ENCODE measurements around the gene PHACTR1.

Gene PHACTR1

GRCh38 chr6:12841619-12842018, 125.1 kb downstream of the PHACTR1 start:
- H3K4me3 ChIP-seq (ENCODE audit: insufficient read depth, low read depth, low read length) = no peak overlapping the region
- no peaks in the 10 kb centered on the region for H3K9me3 ChIP-seq (ENCODE audit: control insufficient read depth, low read length)
- H3K36me3 ChIP-seq (ENCODE audit: control insufficient read depth, insufficient read depth, low read length) = no peaks in the 10 kb centered on the region
- H3K27me3 ChIP-seq (ENCODE audit: control insufficient read depth, insufficient read depth, low read length, poor library complexity, severe bottlenecking) = no peaks in the 10 kb centered on the region
- no peak overlapping the region for H3K27ac ChIP-seq (ENCODE audit: insufficient read depth, low read depth, low read length, poor library complexity, severe bottlenecking)
- no peaks in the 10 kb centered on the region for H3K4me1 ChIP-seq (ENCODE audit: control insufficient read depth, insufficient read depth, low read length)
- 92 to 100% methylated on average over 1 of the region's 1 CpG for WGBS, 2 experiments

- Histone ChIP-seq H3K9me3 (ENCODE audit: control insufficient read depth, low read length) (no peaks in the 10 kb centered on the region), H3K36me3 (ENCODE audit: control insufficient read depth, insufficient read depth, low read length) (no peaks in the 10 kb centered on the region), H3K27ac (ENCODE audit: insufficient read depth, low read depth, low read length, poor library complexity, severe bottlenecking) (no peak overlapping the region), H3K27me3 (ENCODE audit: control insufficient read depth, insufficient read depth, low read length, poor library complexity, severe bottlenecking) (no peaks in the 10 kb centered on the region), H3K4me3 (ENCODE audit: insufficient read depth, low read depth, low read length) (no peak overlapping the region), H3K4me1 (ENCODE audit: control insufficient read depth, insufficient read depth, low read length) (no peaks in the 10 kb centered on the region)
Observed at GRCh38 chr6:12842114-12842513, 125.5 kb downstream of the PHACTR1 start.

- Histone ChIP-seq H3K27ac (ENCODE audit: insufficient read depth, low read depth, low read length, poor library complexity, severe bottlenecking) (no peak overlapping the region), H3K9me3 (ENCODE audit: control insufficient read depth, low read length) (no peaks in the 10 kb centered on the region), H3K4me3 (ENCODE audit: insufficient read depth, low read depth, low read length) (no peak overlapping the region), H3K36me3 (ENCODE audit: control insufficient read depth, insufficient read depth, low read length) (no peaks in the 10 kb centered on the region), H3K27me3 (ENCODE audit: control insufficient read depth, insufficient read depth, low read length, poor library complexity, severe bottlenecking) (no peaks in the 10 kb centered on the region), H3K4me1 (ENCODE audit: control insufficient read depth, insufficient read depth, low read length) (no peaks in the 10 kb centered on the region)
- WGBS, 2 experiments = 100% methylated on average over 1 to 2 of the region's 2 CpGs
Observed at GRCh38 chr6:12842658-12843057, 126.1 kb downstream of the PHACTR1 start.

GRCh38 chr6:12844284-12845223, 128.0 kb downstream of the PHACTR1 start:
- 87% methylated on average over 11 of the region's 11 CpGs for WGBS, 2 experiments
- Histone ChIP-seq H3K9me3 (ENCODE audit: control insufficient read depth, low read length) (no peaks in the 10 kb centered on the region), H3K27ac (ENCODE audit: insufficient read depth, low read depth, low read length, poor library complexity, severe bottlenecking) (no peak overlapping the region), H3K36me3 (ENCODE audit: control insufficient read depth, insufficient read depth, low read length) (no peaks in the 10 kb centered on the region), H3K27me3 (ENCODE audit: control insufficient read depth, insufficient read depth, low read length, poor library complexity, severe bottlenecking) (no peaks in the 10 kb centered on the region), H3K4me3 (ENCODE audit: insufficient read depth, low read depth, low read length) (no peak overlapping the region), H3K4me1 (ENCODE audit: control insufficient read depth, insufficient read depth, low read length) (peaks cover 6% of the 10 kb centered on the region)

GRCh38 chr6:12845224-12846004, 128.8 kb downstream of the PHACTR1 start:
- Histone ChIP-seq H3K4me1 (ENCODE audit: control insufficient read depth, insufficient read depth, low read length) (peaks cover 6% of the 10 kb centered on the region), H3K27me3 (ENCODE audit: control insufficient read depth, insufficient read depth, low read length, poor library complexity, severe bottlenecking) (no peaks in the 10 kb centered on the region), H3K27ac (ENCODE audit: insufficient read depth, low read depth, low read length, poor library complexity, severe bottlenecking) (no peak overlapping the region), H3K9me3 (ENCODE audit: control insufficient read depth, low read length) (no peaks in the 10 kb centered on the region), H3K36me3 (ENCODE audit: control insufficient read depth, insufficient read depth, low read length) (no peaks in the 10 kb centered on the region), H3K4me3 (ENCODE audit: insufficient read depth, low read depth, low read length) (no peak overlapping the region)
- 83 to 86% methylated on average over 8 to 10 of the region's 10 CpGs for WGBS, 2 experiments

- H3K36me3 ChIP-seq (ENCODE audit: control insufficient read depth, insufficient read depth, low read length) = no peaks in the 10 kb centered on the region
- no peak overlapping the region for H3K27ac ChIP-seq (ENCODE audit: insufficient read depth, low read depth, low read length, poor library complexity, severe bottlenecking)
- 75 to 77% methylated on average over 12 of the region's 13 CpGs for WGBS, 2 experiments
- no peaks in the 10 kb centered on the region for H3K9me3 ChIP-seq (ENCODE audit: control insufficient read depth, low read length)
- no peak overlapping the region for H3K4me3 ChIP-seq (ENCODE audit: insufficient read depth, low read depth, low read length)
- H3K4me1 ChIP-seq (ENCODE audit: control insufficient read depth, insufficient read depth, low read length) = peaks cover 6% of the 10 kb centered on the region
- H3K27me3 ChIP-seq (ENCODE audit: control insufficient read depth, insufficient read depth, low read length, poor library complexity, severe bottlenecking) = no peaks in the 10 kb centered on the region
Observed at GRCh38 chr6:12848964-12849808, 132.6 kb downstream of the PHACTR1 start.

- H3K9me3 ChIP-seq (ENCODE audit: control insufficient read depth, low read length) = no peaks in the 10 kb centered on the region
- WGBS, 2 experiments = 92% methylated on average over 1 of the region's 1 CpG
- H3K4me3 ChIP-seq (ENCODE audit: insufficient read depth, low read depth, low read length) = no peak overlapping the region
- no peaks in the 10 kb centered on the region for H3K36me3 ChIP-seq (ENCODE audit: control insufficient read depth, insufficient read depth, low read length)
- peaks cover 6% of the 10 kb centered on the region for H3K4me1 ChIP-seq (ENCODE audit: control insufficient read depth, insufficient read depth, low read length)
- H3K27me3 ChIP-seq (ENCODE audit: control insufficient read depth, insufficient read depth, low read length, poor library complexity, severe bottlenecking) = no peaks in the 10 kb centered on the region
- no peak overlapping the region for H3K27ac ChIP-seq (ENCODE audit: insufficient read depth, low read depth, low read length, poor library complexity, severe bottlenecking)
Observed at GRCh38 chr6:12849809-12850198, 133.2 kb downstream of the PHACTR1 start.

GRCh38 chr6:12851123-12851695, 134.6 kb downstream of the PHACTR1 start:
- H3K36me3 ChIP-seq (ENCODE audit: control insufficient read depth, insufficient read depth, low read length) = no peaks in the 10 kb centered on the region
- no peak overlapping the region for H3K27ac ChIP-seq (ENCODE audit: insufficient read depth, low read depth, low read length, poor library complexity, severe bottlenecking)
- no peaks in the 10 kb centered on the region for H3K9me3 ChIP-seq (ENCODE audit: control insufficient read depth, low read length)
- H3K27me3 ChIP-seq (ENCODE audit: control insufficient read depth, insufficient read depth, low read length, poor library complexity, severe bottlenecking) = no peaks in the 10 kb centered on the region
- H3K4me1 ChIP-seq (ENCODE audit: control insufficient read depth, insufficient read depth, low read length) = peaks cover 6% of the 10 kb centered on the region
- 88 to 97% methylated on average over 4 to 6 of the region's 6 CpGs for WGBS, 2 experiments
- H3K4me3 ChIP-seq (ENCODE audit: insufficient read depth, low read depth, low read length) = no peak overlapping the region

- no peak overlapping the region for H3K27ac ChIP-seq (ENCODE audit: insufficient read depth, low read depth, low read length, poor library complexity, severe bottlenecking)
- H3K27me3 ChIP-seq (ENCODE audit: control insufficient read depth, insufficient read depth, low read length, poor library complexity, severe bottlenecking) = no peaks in the 10 kb centered on the region
- H3K4me1 ChIP-seq (ENCODE audit: control insufficient read depth, insufficient read depth, low read length) = peaks cover 13% of the 10 kb centered on the region
- no peak overlapping the region for H3K4me3 ChIP-seq (ENCODE audit: insufficient read depth, low read depth, low read length)
- H3K9me3 ChIP-seq (ENCODE audit: control insufficient read depth, low read length) = no peaks in the 10 kb centered on the region
- H3K36me3 ChIP-seq (ENCODE audit: control insufficient read depth, insufficient read depth, low read length) = no peaks in the 10 kb centered on the region
- 98 to 100% methylated on average over 1 to 2 of the region's 2 CpGs for WGBS, 2 experiments
Observed at GRCh38 chr6:12861603-12862002, 145.0 kb downstream of the PHACTR1 start.
